ENCODE measurements around the gene TTC19.
A peak's percentile ranks its signal among the peaks of the same experiment; 100 is the strongest.

Gene TTC19

GRCh38 chr17:15966879-15967248 lies 32.8 kb upstream of the TTC19 start (continued):
- TF ChIP-seq ZNF624 (tag by site-specific recombination; IDR thresholded peaks at IDR 0.05) (no peak), ZBTB26 (tag by site-specific recombination; optimal IDR thresholded peaks at IDR 0.05) (no peak), ZNF157 (tag by site-specific recombination; IDR thresholded peaks at IDR 0.05) (no peak), ZNF639 (tag by site-specific recombination; IDR thresholded peaks at IDR 0.05) (no peak)

- Histone ChIP-seq H3K27ac (ENCODE audit: extremely low read depth, low read depth, low read length) (no peak overlapping the region), H3K4me3 (ENCODE audit: low read depth, low read length) (no peak overlapping the region), H3K9me3 (ENCODE audit: control insufficient read depth, insufficient read depth, low read depth, low read length) (no peaks in the 10 kb centered on the region), H3K36me3 (ENCODE audit: control insufficient read depth in 2 of 2, insufficient read depth in 1 of 2, low read length in 2 of 2) (peaks cover 0 to 4% of the 10 kb centered on the region in 2 experiments; a peak in 1 of 3 replicates), H3K4me1 (ENCODE audit: control insufficient read depth, insufficient read depth, low read length) (peaks cover 22% of the 10 kb centered on the region)
- TF ChIP-seq ZNF274 (IDR thresholded peaks at IDR 0.05; ENCODE audit: low read length) (no peak), ZNF274 (tag by site-specific recombination; IDR thresholded peaks at IDR 0.05; ENCODE audit: borderline replicate concordance) (no peak), ZFP69B (tag by site-specific recombination; IDR thresholded peaks at IDR 0.05) (no peak)
- ChIA-PET POLR2A (no interaction called here), CTCF (interaction anchor here (0.9 kb wide), 1 partner anchor 16 kb away, joined by 4 read pairs; no protein-coding TSS in a partner anchor)
These were observed 31.8 kb upstream of the TTC19 start for GRCh38 chr17:15967706-15968399.

- CTCF ChIA-PET, result interaction anchor here (1.9 kb wide), 1 partner anchor 24 kb away, joined by 11 read pairs; the partner anchor contains the start of gene ADORA2B
- POLR2A ChIA-PET, result no interaction called here
These were observed 30.2 kb upstream of the TTC19 start for GRCh38 chr17:15969463-15969862.

GRCh38 chr17:15970500-15970899 lies 29.1 kb upstream of the TTC19 start:
- H3K27ac ChIP-seq (ENCODE audit: extremely low read depth, low read depth, low read length), result no peak overlapping the region
- TF ChIP-seq ZNF529 (tag by site-specific recombination; IDR thresholded peaks at IDR 0.05; ENCODE audit: insufficient replicate concordance) (no peak), ZNF311 (tag by site-specific recombination; IDR thresholded peaks at IDR 0.05; ENCODE audit: borderline replicate concordance) (no peak)
- CTCF ChIA-PET, result interaction anchor here (1.9 kb wide), 1 partner anchor 25 kb away, joined by 11 read pairs; the partner anchor contains the start of gene ADORA2B
- POLR2A ChIA-PET, result no interaction called here
- peaks cover 16% of the 10 kb centered on the region for H3K4me1 ChIP-seq (ENCODE audit: control insufficient read depth, insufficient read depth, low read length)
- H3K9me3 ChIP-seq (ENCODE audit: control insufficient read depth, insufficient read depth, low read depth, low read length), result no peaks in the 10 kb centered on the region
- peaks cover 4 to 11% of the 10 kb centered on the region in 2 experiments; a peak in 2 of 3 replicates for H3K36me3 ChIP-seq (ENCODE audit: control insufficient read depth in 2 of 2, insufficient read depth in 1 of 2, low read length in 2 of 2)
- no peak overlapping the region for H3K4me3 ChIP-seq (ENCODE audit: low read depth, low read length)

More at GRCh38 chr17:15969463-15969862, 30.2 kb upstream of the TTC19 start:
- Histone ChIP-seq H3K4me1 (ENCODE audit: control insufficient read depth, insufficient read depth, low read length) (peaks cover 17% of the 10 kb centered on the region), H3K27ac (ENCODE audit: extremely low read depth, low read depth, low read length) (no peak overlapping the region), H3K36me3 (ENCODE audit: control insufficient read depth in 2 of 2, insufficient read depth in 1 of 2, low read length in 2 of 2) (peaks cover 1 to 4% of the 10 kb centered on the region in 2 experiments; a peak in 2 of 3 replicates), H3K4me3 (ENCODE audit: low read depth, low read length) (no peak overlapping the region), H3K9me3 (ENCODE audit: control insufficient read depth, insufficient read depth, low read depth, low read length) (no peaks in the 10 kb centered on the region)
- TF ChIP-seq SP2 (tag by site-specific recombination; IDR thresholded peaks at IDR 0.05) (no peak), SCRT1 (tag by site-specific recombination; IDR thresholded peaks at IDR 0.05; ENCODE audit: borderline replicate concordance) (peak; percentile 92), ZNF335 (tag by site-specific recombination; conservative IDR thresholded peaks at IDR 0.05) (no peak), SCRT2 (tag by site-specific recombination; IDR thresholded peaks at IDR 0.05) (peak; percentile 94)
